OCI-LY1 (cell line): ENCODE results near the gene PCGF5.
"Not testable (repeated sequence)": the region's sequence is repeated elsewhere in the genome, so short reads cannot be mapped to it uniquely, and the experiment has no call there.

Experiments used
- H2AFZ ChIP-seq: fragments of 200-600 bp; sonication (generic), shearing (Covaris generic); 2 replicates; pipeline ENCODE4 v1.6.0; 2014; ENCODE audit warnings: antibody characterized with exemption, mild to moderate bottlenecking, low read length
- H3F3A ChIP-seq: fragments of 200-600 bp; sonication (generic), shearing (Covaris generic); 2 replicates; pipeline ENCODE4 v1.6.0; 2014; ENCODE audit warnings: mild to moderate bottlenecking, antibody characterized with exemption, low read length, moderate library complexity; ENCODE audit not compliant: insufficient read depth
- H3K27ac ChIP-seq: fragments of 200-600 bp; sonication (generic); 2 replicates; pipeline ENCODE4 v1.5.1; 2014; ENCODE audit warnings: low read length, mixed run types, mild to moderate bottlenecking, low read depth; ENCODE audit not compliant: poor library complexity, severe bottlenecking
- H3K27me3 ChIP-seq: fragments of 200-600 bp; sonication (generic); 2 replicates; pipeline ENCODE4 v1.6.0; 2014; ENCODE audit warnings: antibody characterized with exemption, mild to moderate bottlenecking, low read length, moderate library complexity; ENCODE audit not compliant: insufficient read depth
- H3K36me3 ChIP-seq: fragments of 200-600 bp; sonication (generic); 2 replicates; pipeline ENCODE4 v1.6.1; 2014; ENCODE audit warnings: mild to moderate bottlenecking, antibody characterized with exemption, low read length, moderate library complexity, mixed read lengths; ENCODE audit not compliant: insufficient read depth
- H3K4me1 ChIP-seq: fragments of 200-600 bp; sonication (generic); 2 replicates; pipeline ENCODE4 v1.5.1; 2014; ENCODE audit warnings: mild to moderate bottlenecking, low read length, moderate library complexity; ENCODE audit not compliant: insufficient read depth, severe bottlenecking
- H3K4me2 ChIP-seq: fragments of 200-600 bp; sonication (generic), shearing (Covaris generic); 2 replicates; pipeline ENCODE4 v1.6.1; 2014; ENCODE audit warnings: low read length
- H3K4me3 ChIP-seq: fragments of 200-600 bp; sonication (generic); 2 replicates; pipeline ENCODE4 v1.5.1; 2014; ENCODE audit warnings: low read length, low read depth, mild to moderate bottlenecking, mixed read lengths; ENCODE audit not compliant: poor library complexity, severe bottlenecking
- H3K79me2 ChIP-seq: fragments of 200-600 bp; shearing (Covaris generic); 2 replicates; pipeline ENCODE4 v1.6.1; 2016; ENCODE audit warnings: mixed run types, low read length, mixed read lengths; ENCODE audit not compliant: insufficient read depth
- H3K9ac ChIP-seq: fragments of 200-600 bp; sonication (generic), shearing (Covaris generic); 2 replicates; pipeline ENCODE4 v1.6.1; 2014; ENCODE audit warnings: mild to moderate bottlenecking, low read length, mixed read lengths
- H3K9me2 ChIP-seq: fragments of 200-600 bp; sonication (generic), shearing (Covaris generic); 2 replicates; pipeline ENCODE4 v1.6.1; 2014; ENCODE audit warnings: low read depth, mild to moderate bottlenecking, low read length, mixed read lengths
- H3K9me3 ChIP-seq: fragments of 200-600 bp; shearing (Covaris generic); 2 replicates; pipeline ENCODE4 v1.6.1; 2014; ENCODE audit warnings: low read length, mixed read lengths
- H4K20me1 ChIP-seq: fragments of 200-600 bp; sonication (generic), shearing (Covaris generic); 2 replicates; pipeline ENCODE4 v1.6.0; 2016; ENCODE audit warnings: mild to moderate bottlenecking, low read length; ENCODE audit not compliant: insufficient read depth
- CTCF ChIP-seq: fragments of 200-600 bp; sonication (generic), shearing (Covaris generic); IDR thresholded peaks from 2 replicates; pipeline ENCODE4 v1.5.1; 2017; ENCODE audit warnings: mild to moderate bottlenecking, antibody characterized with exemption, low read length, moderate library complexity, mixed read lengths
- EZH2 ChIP-seq: fragments of 200-600 bp; sonication (generic), shearing (Covaris generic); IDR thresholded peaks from 2 replicates; pipeline ENCODE4 v1.8.0; 2017; ENCODE audit warnings: borderline replicate concordance, mixed run types, mild to moderate bottlenecking, antibody characterized with exemption, low read length, moderate library complexity, mixed read lengths

The PCGF5 gene

DNA sequence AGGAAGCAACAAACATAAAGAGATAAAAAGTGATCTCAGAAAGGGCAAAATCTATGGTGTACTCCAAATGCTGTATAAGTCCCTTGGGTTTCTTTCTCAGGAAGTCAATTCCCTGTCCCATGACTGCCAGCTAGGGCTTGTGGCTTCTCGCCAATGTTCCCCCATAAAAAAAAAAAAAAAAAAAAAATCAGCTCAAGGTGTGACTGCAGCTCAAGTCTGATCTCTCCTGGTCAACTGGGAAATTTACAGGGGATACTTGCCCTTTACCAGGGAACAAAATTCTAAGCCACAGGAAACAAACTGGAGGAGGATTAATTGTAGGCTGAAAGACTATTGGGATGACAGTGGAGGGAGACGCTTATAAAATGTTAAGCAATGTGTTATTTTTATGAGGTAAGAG is 76.0 kb downstream of the PCGF5 start:
- H3K9ac ChIP-seq, result no peak overlapping the region
- H3K9me3 ChIP-seq, result no peaks in the 10 kb centered on the region
- no peaks in the 10 kb centered on the region for H3K9me2 ChIP-seq
- peaks cover 2% of the 10 kb centered on the region for H3K4me1 ChIP-seq
- H2AFZ ChIP-seq, result no peak overlapping the region
- H4K20me1 ChIP-seq, result no peaks in the 10 kb centered on the region
- no peak overlapping the region for H3K4me2 ChIP-seq
- H3F3A ChIP-seq, result no peaks in the 10 kb centered on the region
- no peak overlapping the region for H3K4me3 ChIP-seq
- H3K36me3 ChIP-seq, result no peaks in the 10 kb centered on the region
- no peaks in the 10 kb centered on the region for H3K27me3 ChIP-seq
- no peaks in the 10 kb centered on the region for H3K79me2 ChIP-seq
- TF ChIP-seq EZH2, result no peak
- TF ChIP-seq CTCF, result peak; percentile 19; the same call in 1 of the 2 replicates
- no peak overlapping the region for H3K27ac ChIP-seq

- Histone ChIP-seq H3K9me2 (no peaks in the 10 kb centered on the region), H3K4me3 (no peak overlapping the region), H3K27ac (no peak overlapping the region), H4K20me1 (no peaks in the 10 kb centered on the region), H3K36me3 (no peaks in the 10 kb centered on the region), H3K79me2 (no peaks in the 10 kb centered on the region), H3K9me3 (no peaks in the 10 kb centered on the region), H3F3A (no peaks in the 10 kb centered on the region), H2AFZ (no peak overlapping the region), H3K4me1 (peaks cover 2% of the 10 kb centered on the region), H3K4me2 (no peak overlapping the region), H3K9ac (no peak overlapping the region), H3K27me3 (no peaks in the 10 kb centered on the region)
- TF ChIP-seq CTCF, result peak; percentile 56; the same call in 1 of the 2 replicates
- TF ChIP-seq EZH2, result no peak
Observed at GRCh38 chr10:91298224-91298871, 77.9 kb downstream of the PCGF5 start.

- H3K36me3 ChIP-seq, result no peaks in the 10 kb centered on the region
- H3K4me2 ChIP-seq, result no peak overlapping the region
- H3K27ac ChIP-seq, result no peak overlapping the region
- H3K4me1 ChIP-seq, result peaks cover 2% of the 10 kb centered on the region
- no peak overlapping the region for H3K4me3 ChIP-seq
- no peak overlapping the region for H3K9ac ChIP-seq
- H2AFZ ChIP-seq, result no peak overlapping the region
- no peak for TF ChIP-seq CTCF
- TF ChIP-seq EZH2, result no peak
- H3K9me3 ChIP-seq, result no peaks in the 10 kb centered on the region
- no peaks in the 10 kb centered on the region for H3F3A ChIP-seq
- H3K79me2 ChIP-seq, result no peaks in the 10 kb centered on the region
- no peaks in the 10 kb centered on the region for H4K20me1 ChIP-seq
- H3K27me3 ChIP-seq, result no peaks in the 10 kb centered on the region
- no peaks in the 10 kb centered on the region for H3K9me2 ChIP-seq
Observed at GRCh38 chr10:91299999-91300575, 79.6 kb downstream of the PCGF5 start.

DNA sequence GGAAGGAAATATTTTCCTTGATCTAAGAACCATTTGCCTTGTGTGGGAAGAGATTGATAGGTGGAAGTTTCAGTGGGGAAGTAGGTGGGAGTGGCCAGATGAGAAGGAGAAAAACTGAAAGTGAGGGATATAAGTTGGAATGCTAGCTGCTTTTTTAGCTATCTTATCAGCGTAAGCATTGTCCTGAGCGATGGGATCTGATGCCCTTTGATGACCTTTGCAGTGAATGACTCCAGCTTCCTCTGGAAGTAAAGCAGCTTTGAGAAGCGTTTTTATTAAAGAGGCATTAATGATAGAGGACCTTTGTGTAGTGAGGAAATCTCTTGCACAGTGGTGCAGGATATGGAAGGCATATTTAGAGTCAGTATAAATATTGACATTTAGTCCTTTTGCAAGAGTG is 82.5 kb downstream of the PCGF5 start:
- not testable (repeated sequence) for H3K27me3 ChIP-seq, H2AFZ ChIP-seq, H3K9ac ChIP-seq, H3K9me2 ChIP-seq, H3K36me3 ChIP-seq, H3K79me2 ChIP-seq, H3K4me1 ChIP-seq, H3K4me2 ChIP-seq, H3F3A ChIP-seq, H3K4me3 ChIP-seq, H3K27ac ChIP-seq, H4K20me1 ChIP-seq, H3K9me3 ChIP-seq

- H3K27me3 ChIP-seq, H3K27ac ChIP-seq, H3K4me1 ChIP-seq, H2AFZ ChIP-seq, H3K79me2 ChIP-seq, H3K9me2 ChIP-seq, H3K9me3 ChIP-seq, H3K4me2 ChIP-seq, H3K4me3 ChIP-seq, H3K9ac ChIP-seq, H4K20me1 ChIP-seq, H3K36me3 ChIP-seq, H3F3A ChIP-seq: not testable (repeated sequence)
Observed at GRCh38 chr10:91305979-91306378, 85.5 kb downstream of the PCGF5 start.
